ENCODE measurements around the gene LTBR. TPM values are rescaled to one million over a fixed set of nuclear protein-coding genes. Genes with fewer than 3 reads are reported as not detected.
"Not testable (repeated sequence)": the region's sequence is repeated elsewhere in the genome, so short reads cannot be mapped to it uniquely, and the experiment has no call there.

LTBR gene
- total RNA-seq, 1 donor from 2014 or later, result not detected

DNA sequence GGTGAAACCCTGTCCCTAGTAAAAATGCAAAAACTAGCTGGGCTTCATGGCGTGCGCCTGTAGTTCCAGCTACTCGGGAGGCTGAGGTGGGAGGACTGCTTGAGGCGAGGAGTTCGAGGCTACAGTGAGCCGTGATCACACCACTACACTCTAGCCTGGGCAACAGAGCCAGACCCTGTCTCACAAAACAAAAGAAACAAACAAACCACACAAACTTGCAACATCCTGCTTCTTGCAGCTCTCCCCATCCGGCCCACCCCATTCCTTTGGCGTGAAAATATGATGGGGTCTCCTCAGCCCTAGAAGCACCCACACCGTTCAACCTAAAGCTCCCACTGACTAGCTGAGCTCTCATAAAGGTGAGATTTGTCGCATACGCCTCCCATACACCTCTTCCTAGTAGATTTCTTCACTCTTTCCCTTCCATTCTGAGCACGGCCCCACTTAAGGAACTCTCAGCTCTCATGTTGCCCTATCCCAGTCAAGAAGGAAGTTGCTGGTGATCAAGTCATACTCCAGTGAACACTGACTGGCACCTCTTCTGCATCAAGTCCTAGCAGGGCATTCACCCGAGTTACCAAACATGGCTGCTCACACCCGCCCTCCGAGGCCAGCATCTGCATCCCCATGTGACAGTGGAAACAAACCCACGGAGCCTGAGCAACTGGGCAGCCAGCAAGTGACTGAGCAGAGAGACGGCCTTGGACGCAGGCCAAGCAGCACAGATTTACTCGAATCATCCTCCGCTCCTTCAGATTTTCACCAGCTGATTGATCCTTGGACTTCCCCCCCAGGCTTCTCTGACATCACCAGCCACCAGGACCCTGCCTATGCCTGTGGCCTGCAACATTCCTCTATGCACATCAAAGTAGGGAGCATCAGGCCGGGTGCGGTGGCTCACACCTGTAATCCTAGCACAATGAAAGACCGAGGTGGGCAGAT is 41.9 kb downstream of the LTBR start:
- H3K9me3 ChIP-seq (ENCODE audit: low read depth), result no peaks in the 10 kb centered on the region
- no peak for DNase-seq (ENCODE audit: low spot score)
- no peak overlapping the region for H3K4me3 Mint-ChIP-seq
- H3K4me1 ChIP-seq, result peaks cover under 1% of the 10 kb centered on the region
- H3K27me3 ChIP-seq, result no peaks in the 10 kb centered on the region
- H3K4me2 ChIP-seq, result no peak overlapping the region
- H3K27ac ChIP-seq, result no peak overlapping the region
- no peaks in the 10 kb centered on the region for H3K36me3 ChIP-seq
- peak overlapping the region; percentile 6 for H3K27ac Mint-ChIP-seq
- H3K9ac ChIP-seq, result no peak overlapping the region
- H3K9me3 Mint-ChIP-seq, result no peaks in the 10 kb centered on the region
- no peaks in the 10 kb centered on the region for H4K20me1 ChIP-seq (ENCODE audit: low read depth)
- peak overlapping the region; percentile 12 for H2AFZ ChIP-seq (replicated peaks)
- no peaks in the 10 kb centered on the region for H3K36me3 Mint-ChIP-seq
- H3F3A ChIP-seq (ENCODE audit: low read depth), result no peaks in the 10 kb centered on the region
- H3K4me3 ChIP-seq, result no peak overlapping the region
- H3K79me2 ChIP-seq (ENCODE audit: low read depth), result no peaks in the 10 kb centered on the region
- TF ChIP-seq EZH2phosphoT487 (IDR thresholded peaks at IDR 0.05) (no peak), EZH2 (IDR thresholded peaks at IDR 0.05) (no peak)
- TF ChIP-seq, protein P1, sequence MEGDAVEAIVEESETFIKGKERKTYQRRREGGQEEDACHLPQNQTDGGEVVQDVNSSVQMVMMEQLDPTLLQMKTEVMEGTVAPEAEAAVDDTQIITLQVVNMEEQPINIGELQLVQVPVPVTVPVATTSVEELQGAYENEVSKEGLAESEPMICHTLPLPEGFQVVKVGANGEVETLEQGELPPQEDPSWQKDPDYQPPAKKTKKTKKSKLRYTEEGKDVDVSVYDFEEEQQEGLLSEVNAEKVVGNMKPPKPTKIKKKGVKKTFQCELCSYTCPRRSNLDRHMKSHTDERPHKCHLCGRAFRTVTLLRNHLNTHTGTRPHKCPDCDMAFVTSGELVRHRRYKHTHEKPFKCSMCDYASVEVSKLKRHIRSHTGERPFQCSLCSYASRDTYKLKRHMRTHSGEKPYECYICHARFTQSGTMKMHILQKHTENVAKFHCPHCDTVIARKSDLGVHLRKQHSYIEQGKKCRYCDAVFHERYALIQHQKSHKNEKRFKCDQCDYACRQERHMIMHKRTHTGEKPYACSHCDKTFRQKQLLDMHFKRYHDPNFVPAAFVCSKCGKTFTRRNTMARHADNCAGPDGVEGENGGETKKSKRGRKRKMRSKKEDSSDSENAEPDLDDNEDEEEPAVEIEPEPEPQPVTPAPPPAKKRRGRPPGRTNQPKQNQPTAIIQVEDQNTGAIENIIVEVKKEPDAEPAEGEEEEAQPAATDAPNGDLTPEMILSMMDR (IDR thresholded peaks at IDR 0.05), result no peak
- H3K27me3 Mint-ChIP-seq (ENCODE audit: insufficient read depth, low read depth), result no peaks in the 10 kb centered on the region
- peaks cover 20% of the 10 kb centered on the region for H3K4me1 Mint-ChIP-seq

DNA sequence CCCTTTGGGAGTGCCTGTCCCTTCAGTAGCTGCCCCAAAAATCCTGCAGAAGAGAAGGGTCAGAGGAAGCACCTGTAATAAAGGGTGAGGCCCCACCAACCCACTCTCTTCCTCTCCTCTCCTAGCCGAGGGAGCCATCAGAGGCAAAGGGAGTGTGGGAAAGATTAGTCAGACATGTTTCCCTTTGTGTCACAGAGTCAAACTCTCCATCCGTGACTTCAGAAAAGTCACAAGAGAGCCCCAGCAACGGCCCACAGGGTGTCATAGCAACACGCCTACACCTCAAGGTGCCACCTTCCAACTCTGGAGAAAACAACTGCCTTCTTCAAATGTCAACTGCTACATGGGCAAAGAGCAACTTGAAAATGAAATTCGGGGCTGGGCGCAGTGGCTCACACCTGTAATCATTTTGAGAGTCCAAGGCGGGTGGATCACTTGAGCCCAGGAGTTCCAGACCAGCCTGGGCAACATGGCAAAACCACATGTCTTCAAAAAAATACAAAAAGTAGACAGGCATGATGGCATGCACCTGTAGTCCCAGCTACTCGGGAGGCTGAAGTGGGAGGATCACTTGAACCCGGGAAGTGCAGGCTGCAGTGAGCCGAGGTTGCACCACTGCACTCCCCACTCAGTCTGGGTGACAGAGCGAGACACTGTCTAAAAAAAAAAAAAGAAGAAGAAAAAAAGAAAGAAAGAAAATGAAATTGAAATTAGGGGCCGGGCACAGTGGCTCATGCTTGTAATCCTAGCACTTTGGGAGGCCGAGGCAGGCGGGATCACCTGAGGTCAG is 43.1 kb downstream of the LTBR start:
- Histone ChIP-seq H3K4me3 (no peak overlapping the region), H3F3A (ENCODE audit: low read depth) (no peaks in the 10 kb centered on the region), H3K27ac (no peak overlapping the region), H3K36me3 (no peaks in the 10 kb centered on the region), H3K9ac (no peak overlapping the region), H3K4me2 (no peak overlapping the region), H3K9me3 (ENCODE audit: low read depth) (no peaks in the 10 kb centered on the region), H3K79me2 (ENCODE audit: low read depth) (no peaks in the 10 kb centered on the region), H2AFZ (replicated peaks) (no peak overlapping the region), H3K4me1 (peaks cover 3% of the 10 kb centered on the region), H3K27me3 (no peaks in the 10 kb centered on the region), H4K20me1 (ENCODE audit: low read depth) (no peaks in the 10 kb centered on the region)
- Mint-ChIP-seq H3K4me1 (peaks cover 25% of the 10 kb centered on the region), H3K27me3 (ENCODE audit: insufficient read depth, low read depth) (no peaks in the 10 kb centered on the region), H3K27ac (no peak overlapping the region), H3K4me3 (no peak overlapping the region), H3K9me3 (no peaks in the 10 kb centered on the region), H3K36me3 (no peaks in the 10 kb centered on the region)
- TF ChIP-seq EZH2 (IDR thresholded peaks at IDR 0.05), result no peak
- no peak for TF ChIP-seq EZH2phosphoT487 (IDR thresholded peaks at IDR 0.05)
- TF ChIP-seq, protein P1 (IDR thresholded peaks at IDR 0.05), result no peak
- DNase-seq (ENCODE audit: low spot score), result no peak

DNA sequence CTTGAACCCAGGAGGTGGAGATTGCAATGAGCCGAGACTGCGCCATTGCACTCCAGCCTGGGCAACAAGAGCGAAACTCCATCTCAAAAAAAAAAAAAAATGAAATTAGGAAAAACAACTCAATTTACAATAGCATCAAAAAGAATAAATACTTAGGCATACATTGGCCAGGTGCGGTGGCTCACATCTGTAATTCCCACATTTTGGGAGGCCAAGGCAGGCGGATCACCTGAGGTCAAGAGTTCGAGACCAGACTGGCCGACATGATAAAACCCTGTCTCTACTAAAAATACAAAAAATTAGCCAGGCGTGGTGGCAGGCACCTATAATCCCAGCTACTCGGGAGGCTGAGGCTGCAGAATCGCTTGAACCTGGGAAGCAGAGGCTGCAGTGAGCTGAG is 43.8 kb downstream of the LTBR start:
- H3K79me2 ChIP-seq (ENCODE audit: low read depth); H3K9ac ChIP-seq; H3K27me3 Mint-ChIP-seq (ENCODE audit: insufficient read depth, low read depth); H3F3A ChIP-seq (ENCODE audit: low read depth); H3K27ac ChIP-seq; H3K4me1 ChIP-seq; H3K9me3 ChIP-seq (ENCODE audit: low read depth); H3K36me3 ChIP-seq; H3K27me3 ChIP-seq; DNase-seq (ENCODE audit: low spot score); H4K20me1 ChIP-seq (ENCODE audit: low read depth); H3K36me3 Mint-ChIP-seq; H3K4me3 ChIP-seq; H3K4me3 Mint-ChIP-seq; H2AFZ ChIP-seq (replicated peaks); H3K9me3 Mint-ChIP-seq; H3K4me2 ChIP-seq; H3K27ac Mint-ChIP-seq: not testable (repeated sequence)
- H3K4me1 Mint-ChIP-seq, result peaks cover 25% of the 10 kb centered on the region

All from neural progenitor cell (in vitro differentiated cells).